Measurements from ENCODE around the gene SLC6A19. TPM values are rescaled to one million over a fixed set of nuclear protein-coding genes. Genes with fewer than 3 reads are reported as not detected.
"Not testable (repeated sequence)": the region's sequence is repeated elsewhere in the genome, so short reads cannot be mapped to it uniquely, and the experiment has no call there.

SLC6A19 gene
- polyA plus RNA-seq, 2 donors = not detected

GRCh38 chr5:1224631-1225030, 23.2 kb downstream of the SLC6A19 start:
- Histone ChIP-seq H3K4me3 (ENCODE audit: low read depth in 1 of 2, low read length in 2 of 2) (no peak overlapping the region), H3K36me3 (ENCODE audit: control insufficient read depth in 2 of 2, insufficient read depth in 2 of 2, low read length in 1 of 2) (no peaks in the 10 kb centered on the region), H3K9me3 (ENCODE audit: control insufficient read depth in 2 of 2, insufficient read depth in 1 of 2, low read depth in 1 of 2, low read length in 1 of 2) (no peaks in the 10 kb centered on the region), H3K27ac (ENCODE audit: low read depth in 2 of 2, low read length in 1 of 2) (no peak overlapping the region), H3K4me1 (ENCODE audit: control insufficient read depth in 2 of 2, insufficient read depth in 2 of 2, low read length in 1 of 2) (no peaks in the 10 kb centered on the region), H3K27me3 (ENCODE audit: control insufficient read depth in 1 of 2, insufficient read depth in 2 of 2, low read length in 2 of 2) (peaks cover 0 to 3% of the 10 kb centered on the region in 2 donors)
- 85 to 86% methylated on average over 15 of the region's 15 CpGs for WGBS, 2 donors

- 71 to 73% methylated on average over 11 of the region's 11 CpGs for WGBS, 2 donors
- Histone ChIP-seq H3K36me3 (ENCODE audit: control insufficient read depth in 2 of 2, insufficient read depth in 2 of 2, low read length in 1 of 2) (no peaks in the 10 kb centered on the region), H3K27me3 (ENCODE audit: control insufficient read depth in 1 of 2, insufficient read depth in 2 of 2, low read length in 2 of 2) (peaks cover 0 to 3% of the 10 kb centered on the region in 2 donors), H3K4me1 (ENCODE audit: control insufficient read depth in 2 of 2, insufficient read depth in 2 of 2, low read length in 1 of 2) (no peaks in the 10 kb centered on the region), H3K27ac (ENCODE audit: low read depth in 2 of 2, low read length in 1 of 2) (no peak within 1 kb of the TSS), H3K9me3 (ENCODE audit: control insufficient read depth in 2 of 2, insufficient read depth in 1 of 2, low read depth in 1 of 2, low read length in 1 of 2) (no peaks in the 10 kb centered on the region), H3K4me3 (ENCODE audit: low read depth in 1 of 2, low read length in 2 of 2) (no peak within 1 kb of the TSS)
These were observed 23.7 kb downstream of the SLC6A19 start, which contains the start of gene SLC6A18 for GRCh38 chr5:1225081-1225480. Gene SLC6A18, plus strand, starts transcription at chr5:1225381. Its CDS starts 97 bp downstream, at chr5:1225478.

DNA sequence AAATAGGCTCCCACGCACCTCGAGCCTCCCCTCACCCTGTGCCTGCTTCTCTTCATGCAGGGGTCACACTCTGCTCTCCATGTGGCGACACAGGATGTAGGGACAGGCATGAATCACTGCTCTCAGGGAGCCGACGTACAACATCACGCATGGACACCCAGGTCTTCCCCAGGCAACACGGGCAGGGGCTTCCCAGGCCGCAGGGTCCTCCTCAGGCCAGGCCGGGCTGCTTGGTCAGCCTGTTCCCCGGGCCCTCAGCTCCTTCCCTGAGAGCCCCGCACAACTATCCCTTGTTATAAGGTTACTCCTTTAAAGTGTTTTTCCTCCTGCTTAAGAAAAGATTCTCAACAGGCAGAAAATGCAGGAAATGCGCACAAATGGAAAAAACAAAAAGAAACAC, 24.8 kb downstream of the SLC6A19 start:
- 77 to 84% methylated on average over 12 of the region's 12 CpGs for WGBS, 2 donors

GRCh38 chr5:1226839-1227581, 25.6 kb downstream of the SLC6A19 start:
- Histone ChIP-seq H3K9me3 (ENCODE audit: control insufficient read depth in 2 of 2, insufficient read depth in 1 of 2, low read depth in 1 of 2, low read length in 1 of 2) (no peaks in the 10 kb centered on the region), H3K36me3 (ENCODE audit: control insufficient read depth in 2 of 2, insufficient read depth in 2 of 2, low read length in 1 of 2) (no peaks in the 10 kb centered on the region), H3K27ac (ENCODE audit: low read depth in 2 of 2, low read length in 1 of 2) (no peak overlapping the region), H3K4me1 (ENCODE audit: control insufficient read depth in 2 of 2, insufficient read depth in 2 of 2, low read length in 1 of 2) (no peaks in the 10 kb centered on the region), H3K4me3 (ENCODE audit: low read depth in 1 of 2, low read length in 2 of 2) (no peak overlapping the region), H3K27me3 (ENCODE audit: control insufficient read depth in 1 of 2, insufficient read depth in 2 of 2, low read length in 2 of 2) (peaks cover 0 to 3% of the 10 kb centered on the region in 2 donors)
- 78 to 83% methylated on average over 28 to 50 of the region's 50 CpGs for WGBS, 2 donors

More for the DNA sequence above, 24.8 kb downstream of the SLC6A19 start:
- no peak overlapping the region for H3K4me3 ChIP-seq (ENCODE audit: low read depth in 1 of 2, low read length in 2 of 2)
- H3K4me1 ChIP-seq (ENCODE audit: control insufficient read depth in 2 of 2, insufficient read depth in 2 of 2, low read length in 1 of 2) = no peaks in the 10 kb centered on the region
- H3K27ac ChIP-seq (ENCODE audit: low read depth in 2 of 2, low read length in 1 of 2) = no peak overlapping the region
- no peaks in the 10 kb centered on the region for H3K36me3 ChIP-seq (ENCODE audit: control insufficient read depth in 2 of 2, insufficient read depth in 2 of 2, low read length in 1 of 2)
- H3K9me3 ChIP-seq (ENCODE audit: control insufficient read depth in 2 of 2, insufficient read depth in 1 of 2, low read depth in 1 of 2, low read length in 1 of 2) = no peaks in the 10 kb centered on the region
- H3K27me3 ChIP-seq (ENCODE audit: control insufficient read depth in 1 of 2, insufficient read depth in 2 of 2, low read length in 2 of 2) = peaks cover 0 to 3% of the 10 kb centered on the region in 2 donors

DNA sequence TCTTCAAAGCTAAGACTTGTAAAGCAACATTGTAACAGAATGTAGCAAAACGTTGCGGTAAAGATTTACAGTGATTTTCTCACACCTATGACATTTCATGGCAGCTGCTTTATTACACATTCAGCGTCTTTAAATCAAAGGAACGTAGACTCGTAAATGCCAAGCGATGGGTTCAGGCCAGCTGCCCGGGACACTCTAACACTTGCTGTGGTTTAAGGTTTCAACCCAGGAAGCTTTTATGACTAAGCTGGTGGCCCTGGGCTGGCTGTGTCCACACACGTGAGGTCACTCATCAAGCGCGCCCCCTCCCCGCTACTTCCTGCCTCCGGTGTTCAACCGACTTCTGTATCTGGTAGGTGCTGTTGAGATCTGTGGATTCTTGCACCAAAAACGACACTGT, 26.3 kb downstream of the SLC6A19 start:
- Histone ChIP-seq H3K9me3 (ENCODE audit: control insufficient read depth in 2 of 2, insufficient read depth in 1 of 2, low read depth in 1 of 2, low read length in 1 of 2) (no peaks in the 10 kb centered on the region), H3K36me3 (ENCODE audit: control insufficient read depth in 2 of 2, insufficient read depth in 2 of 2, low read length in 1 of 2) (no peaks in the 10 kb centered on the region), H3K4me3 (ENCODE audit: low read depth in 1 of 2, low read length in 2 of 2) (no peak overlapping the region), H3K27me3 (ENCODE audit: control insufficient read depth in 1 of 2, insufficient read depth in 2 of 2, low read length in 2 of 2) (peaks cover 0 to 3% of the 10 kb centered on the region in 2 donors), H3K27ac (ENCODE audit: low read depth in 2 of 2, low read length in 1 of 2) (no peak overlapping the region), H3K4me1 (ENCODE audit: control insufficient read depth in 2 of 2, insufficient read depth in 2 of 2, low read length in 1 of 2) (no peaks in the 10 kb centered on the region)
- WGBS, 2 donors = 35 to 40% methylated on average over 14 of the region's 14 CpGs

DNA sequence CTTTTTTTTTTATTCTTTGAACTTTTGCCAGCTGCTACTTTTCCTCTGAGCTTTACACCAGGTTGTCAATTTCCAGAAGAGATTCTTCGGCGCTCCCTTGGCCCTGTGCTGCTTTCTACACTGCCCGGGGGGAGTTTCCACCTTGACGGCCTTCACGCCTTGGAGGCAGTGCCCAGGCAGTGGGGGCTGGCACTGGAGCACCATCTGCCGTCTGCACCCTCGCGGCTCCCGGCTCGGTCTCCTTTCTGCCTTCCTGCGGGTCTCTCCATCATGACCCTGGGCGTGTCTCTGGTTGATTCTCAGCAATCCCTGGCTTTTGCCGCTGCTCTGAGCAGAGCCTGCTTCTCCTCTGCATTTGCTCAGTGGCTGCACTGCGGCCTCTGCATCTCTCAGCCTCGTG, 26.7 kb downstream of the SLC6A19 start:
- WGBS, 2 donors = 54 to 65% methylated on average over 15 of the region's 15 CpGs
- no peaks in the 10 kb centered on the region for H3K4me1 ChIP-seq (ENCODE audit: control insufficient read depth in 2 of 2, insufficient read depth in 2 of 2, low read length in 1 of 2)
- H3K4me3 ChIP-seq (ENCODE audit: low read depth in 1 of 2, low read length in 2 of 2) = no peak overlapping the region
- H3K9me3 ChIP-seq (ENCODE audit: control insufficient read depth in 2 of 2, insufficient read depth in 1 of 2, low read depth in 1 of 2, low read length in 1 of 2) = no peaks in the 10 kb centered on the region
- H3K27ac ChIP-seq (ENCODE audit: low read depth in 2 of 2, low read length in 1 of 2) = no peak overlapping the region
- no peaks in the 10 kb centered on the region for H3K36me3 ChIP-seq (ENCODE audit: control insufficient read depth in 2 of 2, insufficient read depth in 2 of 2, low read length in 1 of 2)
- peaks cover 0 to 3% of the 10 kb centered on the region in 2 donors for H3K27me3 ChIP-seq (ENCODE audit: control insufficient read depth in 1 of 2, insufficient read depth in 2 of 2, low read length in 2 of 2)

GRCh38 chr5:1229023-1229422, 27.6 kb downstream of the SLC6A19 start:
- not testable (repeated sequence) for H3K27me3 ChIP-seq (ENCODE audit: control insufficient read depth in 1 of 2, insufficient read depth in 2 of 2, low read length in 2 of 2); H3K36me3 ChIP-seq (ENCODE audit: control insufficient read depth in 2 of 2, insufficient read depth in 2 of 2, low read length in 1 of 2); H3K27ac ChIP-seq (ENCODE audit: low read depth in 2 of 2, low read length in 1 of 2); H3K4me3 ChIP-seq (ENCODE audit: low read depth in 1 of 2, low read length in 2 of 2); H3K4me1 ChIP-seq (ENCODE audit: control insufficient read depth in 2 of 2, insufficient read depth in 2 of 2, low read length in 1 of 2); H3K9me3 ChIP-seq (ENCODE audit: control insufficient read depth in 2 of 2, insufficient read depth in 1 of 2, low read depth in 1 of 2, low read length in 1 of 2)
- 76 to 82% methylated on average over 11 of the region's 11 CpGs for WGBS, 2 donors

DNA sequence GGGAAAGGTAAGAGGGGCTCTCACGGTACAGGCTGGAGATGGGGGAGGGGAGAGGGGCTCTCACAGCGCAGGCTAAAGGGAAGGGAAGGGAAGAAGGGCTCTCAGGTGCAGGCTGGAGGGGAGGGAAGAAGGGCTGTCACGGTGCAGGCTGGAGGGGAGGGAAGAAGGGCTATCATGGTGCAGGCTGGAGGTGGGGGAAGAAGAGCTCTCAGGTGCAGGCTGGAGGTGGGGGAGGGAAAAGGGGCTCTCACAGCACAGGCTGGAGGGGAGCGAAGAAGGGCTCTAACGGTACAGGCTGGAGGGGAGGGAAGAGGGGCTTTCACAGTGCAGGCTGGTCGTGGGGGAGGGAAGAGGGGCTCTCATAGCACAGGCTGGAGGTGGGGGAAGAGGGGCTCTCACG, 28.4 kb downstream of the SLC6A19 start:
- H3K27ac ChIP-seq (ENCODE audit: low read depth in 2 of 2, low read length in 1 of 2) = no peak overlapping the region
- H3K36me3 ChIP-seq (ENCODE audit: control insufficient read depth in 2 of 2, insufficient read depth in 2 of 2, low read length in 1 of 2) = no peaks in the 10 kb centered on the region
- no peak overlapping the region for H3K4me3 ChIP-seq (ENCODE audit: low read depth in 1 of 2, low read length in 2 of 2)
- H3K27me3 ChIP-seq (ENCODE audit: control insufficient read depth in 1 of 2, insufficient read depth in 2 of 2, low read length in 2 of 2) = peaks cover 0 to 3% of the 10 kb centered on the region in 2 donors
- no peaks in the 10 kb centered on the region for H3K4me1 ChIP-seq (ENCODE audit: control insufficient read depth in 2 of 2, insufficient read depth in 2 of 2, low read length in 1 of 2)
- H3K9me3 ChIP-seq (ENCODE audit: control insufficient read depth in 2 of 2, insufficient read depth in 1 of 2, low read depth in 1 of 2, low read length in 1 of 2) = peaks cover 0 to 4% of the 10 kb centered on the region in 2 donors
- 27 to 44% methylated on average over 5 to 7 of the region's 7 CpGs for WGBS, 2 donors

- H3K27ac ChIP-seq (ENCODE audit: low read depth in 2 of 2, low read length in 1 of 2) = no peak overlapping the region
- peaks cover 6 to 11% of the 10 kb centered on the region in 2 donors for H3K9me3 ChIP-seq (ENCODE audit: control insufficient read depth in 2 of 2, insufficient read depth in 1 of 2, low read depth in 1 of 2, low read length in 1 of 2)
- no peaks in the 10 kb centered on the region for H3K36me3 ChIP-seq (ENCODE audit: control insufficient read depth in 2 of 2, insufficient read depth in 2 of 2, low read length in 1 of 2)
- no peak overlapping the region for H3K4me3 ChIP-seq (ENCODE audit: low read depth in 1 of 2, low read length in 2 of 2)
- 82 to 84% methylated on average over 17 of the region's 17 CpGs for WGBS, 2 donors
- no peaks in the 10 kb centered on the region for H3K4me1 ChIP-seq (ENCODE audit: control insufficient read depth in 2 of 2, insufficient read depth in 2 of 2, low read length in 1 of 2)
- peaks cover 0 to 3% of the 10 kb centered on the region in 2 donors for H3K27me3 ChIP-seq (ENCODE audit: control insufficient read depth in 1 of 2, insufficient read depth in 2 of 2, low read length in 2 of 2)
These were observed 29.2 kb downstream of the SLC6A19 start for GRCh38 chr5:1230551-1230950.

DNA sequence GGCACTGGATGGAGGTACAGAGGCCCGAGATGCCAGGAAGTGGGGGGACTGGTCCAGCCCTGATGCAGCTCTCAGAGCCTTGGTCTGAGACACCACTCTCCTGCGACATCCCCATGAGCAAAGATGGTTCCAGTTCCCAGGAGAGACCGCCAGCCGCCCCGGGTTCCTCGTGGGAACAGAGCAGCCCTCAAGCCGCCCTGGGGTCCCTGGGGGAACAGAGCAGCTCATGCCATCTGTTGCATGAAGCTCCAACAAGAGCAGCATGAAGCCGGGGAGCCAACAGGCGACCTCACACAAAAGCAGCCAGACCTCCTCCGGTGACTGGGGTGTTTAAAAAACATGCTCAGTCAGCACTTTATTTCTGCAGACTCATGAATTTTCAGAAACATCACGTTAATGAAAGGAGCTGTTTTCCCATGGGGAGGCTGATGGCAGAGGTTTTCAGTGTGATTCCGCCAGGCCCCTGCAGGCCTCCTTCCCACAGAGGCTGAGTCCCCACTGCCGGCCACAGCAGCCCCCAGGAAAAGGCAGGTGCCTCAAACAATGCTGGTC, 30.0 kb downstream of the SLC6A19 start:
- H3K27ac ChIP-seq (ENCODE audit: low read depth in 2 of 2, low read length in 1 of 2) = no peak overlapping the region
- WGBS, 2 donors = 65 to 67% methylated on average over 13 of the region's 13 CpGs
- H3K36me3 ChIP-seq (ENCODE audit: control insufficient read depth in 2 of 2, insufficient read depth in 2 of 2, low read length in 1 of 2) = no peaks in the 10 kb centered on the region
- no peak overlapping the region for H3K4me3 ChIP-seq (ENCODE audit: low read depth in 1 of 2, low read length in 2 of 2)
- H3K9me3 ChIP-seq (ENCODE audit: control insufficient read depth in 2 of 2, insufficient read depth in 1 of 2, low read depth in 1 of 2, low read length in 1 of 2) = peaks cover 7 to 13% of the 10 kb centered on the region in 2 donors
- H3K27me3 ChIP-seq (ENCODE audit: control insufficient read depth in 1 of 2, insufficient read depth in 2 of 2, low read length in 2 of 2) = peaks cover 0 to 3% of the 10 kb centered on the region in 2 donors
- H3K4me1 ChIP-seq (ENCODE audit: control insufficient read depth in 2 of 2, insufficient read depth in 2 of 2, low read length in 1 of 2) = no peaks in the 10 kb centered on the region
